ENCODE results near the gene PLXNC1. TPM values are rescaled to one million over a fixed set of nuclear protein-coding genes. Genes with fewer than 3 reads are reported as not detected.

Gene PLXNC1
- total and polyA plus RNA-seq, 9 of the 15 experiments (the other 6 are each of a cell fraction or from before 2014, with no cell fraction given), result 0.08 to 0.87 (median 0.28) TPM

GRCh38 chr12:94260017-94260416, 111.6 kb downstream of the PLXNC1 start:
- Histone ChIP-seq H4K20me1 (replicated peaks; ENCODE audit: control insufficient read depth, insufficient read depth, low read length) (no peaks in the 10 kb centered on the region), H3K4me3 (no peak overlapping the region), H2AFZ (ENCODE audit: low read depth, low read length) (no peak overlapping the region), H3K79me2 (ENCODE audit: control insufficient read depth, insufficient read depth, low read length) (no peaks in the 10 kb centered on the region), H3K9ac (ENCODE audit: insufficient read depth in 1 of 2, low read depth in 2 of 2, low read length in 2 of 2) (no peak overlapping the region), H3K27me3 (ENCODE audit: control insufficient read depth in 2 of 2, insufficient read depth in 2 of 2, low read length in 2 of 2) (peaks cover 15 to 39% of the 10 kb centered on the region in 2 experiments; a peak in 4 of 5 replicates), H3K9me1 (ENCODE audit: control insufficient read depth, insufficient read depth, low read length) (no peaks in the 10 kb centered on the region), H3K4me2 (ENCODE audit: insufficient read depth, low read length) (no peak overlapping the region), H3K4me1 (replicated peaks in 1 of 2; ENCODE audit: control insufficient read depth in 2 of 2, insufficient read depth in 2 of 2, low read length in 2 of 2) (peaks cover 10 to 11% of the 10 kb centered on the region in 2 experiments; a peak in 4 of 5 replicates), H3K9me3 (replicated peaks; ENCODE audit: control insufficient read depth, insufficient read depth, low read depth, low read length) (no peaks in the 10 kb centered on the region; the same call in 1 of the 2 replicates), H3K36me3 (ENCODE audit: control insufficient read depth, insufficient read depth, low read length) (no peaks in the 10 kb centered on the region), H3K27ac (ENCODE audit: extremely low read depth, low read depth, low read length) (no peak overlapping the region)
- ATAC-seq, result no peak
- intact Hi-C loops (cut with micrococcal nuclease) (no loop called here), in situ Hi-C loops (cut with MboI) (no loop called here)
- WGBS (ENCODE audit: insufficient coverage, low coverage, missing lambda C conversion rate), result 34% methylated on average over 3 of the region's 3 CpGs
- no TSS peak for BruUV-seq (replicated peaks)
- CTCF ChIA-PET (ENCODE audit: low intra/inter-chr PET ratio), result no interaction called here
- no peak for FAIRE-seq
- POLR2A ChIA-PET, result no interaction called here
- TF ChIP-seq ZNF121 (CRISPR knock-in tag; conservative IDR thresholded peaks at IDR 0.05) (peak; percentile 61), FOXJ3 (CRISPR knock-in tag; IDR thresholded peaks at IDR 0.05) (no peak)
- TF ChIP-seq, protein P1, sequence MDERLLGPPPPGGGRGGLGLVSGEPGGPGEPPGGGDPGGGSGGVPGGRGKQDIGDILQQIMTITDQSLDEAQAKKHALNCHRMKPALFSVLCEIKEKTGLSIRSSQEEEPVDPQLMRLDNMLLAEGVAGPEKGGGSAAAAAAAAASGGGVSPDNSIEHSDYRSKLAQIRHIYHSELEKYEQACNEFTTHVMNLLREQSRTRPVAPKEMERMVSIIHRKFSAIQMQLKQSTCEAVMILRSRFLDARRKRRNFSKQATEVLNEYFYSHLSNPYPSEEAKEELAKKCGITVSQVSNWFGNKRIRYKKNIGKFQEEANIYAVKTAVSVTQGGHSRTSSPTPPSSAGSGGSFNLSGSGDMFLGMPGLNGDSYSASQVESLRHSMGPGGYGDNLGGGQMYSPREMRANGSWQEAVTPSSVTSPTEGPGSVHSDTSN (CRISPR knock-in tag; IDR thresholded peaks at IDR 0.05; ENCODE audit: low read depth), result no peak
- TF ChIP-seq, protein P1 (tag; conservative IDR thresholded peaks at IDR 0.05; ENCODE audit: low read depth), result no peak
- DNase-seq (ENCODE audit: extremely low read depth in 1 of 4, low spot score in 3 of 4), result no peak

Data from K562 (cell line).